Smooth muscle cell (in vitro differentiated cells): Measurements from ENCODE around the gene SHC3. TPM values are rescaled to one million over a fixed set of nuclear protein-coding genes. Genes with fewer than 3 reads are reported as not detected.

Experiments used
- DNase-seq: peaks from one replicate; lab custom pipeline; 2025; ENCODE audit not compliant: unreplicated experiment; lab: John Stamatoyannopoulos, UW
- H2AFZ ChIP-seq: fragments of 200-600 bp; sonication (generic); 2 replicates; pipeline ENCODE4 v1.6.0; 2016; ENCODE audit warnings: antibody characterized with exemption, low read depth, mild to moderate bottlenecking
- H3F3A ChIP-seq: fragments of 200-600 bp; sonication (generic); 2 replicates; pipeline ENCODE4 v1.6.0; 2017; ENCODE audit warnings: antibody characterized with exemption, low read depth
- H3K27ac ChIP-seq: fragments of 200-600 bp; sonication (generic); 2 replicates; pipeline ENCODE4 v1.5.1; 2016; ENCODE audit warnings: low read depth, mild to moderate bottlenecking
- H3K27me3 ChIP-seq: fragments of 200-600 bp; sonication (generic); 2 replicates; pipeline ENCODE4 v1.6.1; 2016; ENCODE audit warnings: low read depth, mild to moderate bottlenecking
- H3K36me3 ChIP-seq: fragments of 200-600 bp; sonication (generic); 2 replicates; pipeline ENCODE4 v1.5.1; 2016; ENCODE audit warnings: low read depth
- H3K4me1 ChIP-seq: fragments of 200-600 bp; sonication (generic); 2 replicates; pipeline ENCODE4 v1.5.1; 2016; ENCODE audit warnings: low read depth
- H3K4me2 ChIP-seq: fragments of 200-600 bp; sonication (generic); 2 replicates; pipeline ENCODE4 v1.6.0; 2016; ENCODE audit warnings: mild to moderate bottlenecking
- H3K4me3 ChIP-seq: fragments of 200-600 bp; sonication (generic); 2 replicates; pipeline ENCODE4 v1.5.1; 2016; ENCODE audit warnings: mild to moderate bottlenecking
- H3K79me2 ChIP-seq: fragments of 200-600 bp; sonication (generic); 2 replicates; pipeline ENCODE4 v1.6.0; 2016; ENCODE audit warnings: low read depth, mild to moderate bottlenecking
- H3K9ac ChIP-seq: fragments of 200-600 bp; sonication (generic); 2 replicates; pipeline ENCODE4 v1.6.0; 2016; ENCODE audit warnings: low read depth
- H3K9me3 ChIP-seq: fragments of 200-600 bp; sonication (generic); replicated peaks from 2 replicates; pipeline ENCODE4 v1.5.1; 2016; ENCODE audit warnings: low read depth
- H4K20me1 ChIP-seq: fragments of 200-600 bp; sonication (generic); 2 replicates; pipeline ENCODE4 v1.6.0; 2016; ENCODE audit warnings: low read depth
- WGBS: methylation state at CpG from one replicate; pipeline ENCODE4 v1.1.7; 2016; ENCODE audit warnings: low lambda C conversion rate; 5-methylcytosine and 5-hydroxymethylcytosine counted together
- polyA plus RNA-seq: library from polyadenylated mRNA; unstranded; fragments of >200 nt; fragmentation: Nextera tagmentation; extraction: Ambion mirVana; gene quantifications from 2 replicates; pipeline ENCODE4 v1.2.1, GENCODE V29; 2016
- total RNA-seq: library from RNA; depleted of rRNA; stranded (reverse); fragments of >200 nt; gene quantifications from 2 replicates; pipeline ENCODE4 v1.2.3, GENCODE V29; 2014
- TF ChIP-seq, protein P1 (sequence below): fragments of 200-600 bp; sonication (generic); IDR thresholded peaks from 2 replicates; pipeline ENCODE4 v1.5.1; 2017; ENCODE audit warnings: borderline replicate concordance, mild to moderate bottlenecking, antibody characterized with exemption; ENCODE audit not compliant: insufficient read depth, poor library complexity, severe bottlenecking

Gene SHC3
- total and polyA plus RNA-seq, 2 experiments from 2014 or later, result 0.38 to 0.67 TPM

DNA sequence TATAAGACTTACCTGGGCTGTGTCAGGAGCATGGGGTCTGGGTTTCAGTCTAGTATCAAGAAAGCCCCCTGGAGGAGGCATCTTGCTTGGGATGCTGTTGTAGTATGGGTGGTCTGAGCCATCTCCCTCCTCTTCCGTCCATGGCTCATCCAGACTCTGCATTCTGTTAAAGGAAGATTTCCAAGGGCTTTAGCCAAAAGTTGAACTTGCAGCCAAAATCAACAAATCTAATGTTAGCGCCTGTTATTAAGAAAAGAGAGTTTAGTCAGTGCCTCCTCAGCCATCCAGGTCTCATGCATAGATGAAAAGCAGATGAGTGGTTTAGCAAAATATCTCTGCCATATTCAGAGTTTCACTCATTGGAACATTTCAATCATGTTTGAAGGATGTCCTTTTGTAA is 131.8 kb downstream of the SHC3 start:
- WGBS, result 89% methylated on average over 2 of the region's 2 CpGs
- TF ChIP-seq, protein P1, sequence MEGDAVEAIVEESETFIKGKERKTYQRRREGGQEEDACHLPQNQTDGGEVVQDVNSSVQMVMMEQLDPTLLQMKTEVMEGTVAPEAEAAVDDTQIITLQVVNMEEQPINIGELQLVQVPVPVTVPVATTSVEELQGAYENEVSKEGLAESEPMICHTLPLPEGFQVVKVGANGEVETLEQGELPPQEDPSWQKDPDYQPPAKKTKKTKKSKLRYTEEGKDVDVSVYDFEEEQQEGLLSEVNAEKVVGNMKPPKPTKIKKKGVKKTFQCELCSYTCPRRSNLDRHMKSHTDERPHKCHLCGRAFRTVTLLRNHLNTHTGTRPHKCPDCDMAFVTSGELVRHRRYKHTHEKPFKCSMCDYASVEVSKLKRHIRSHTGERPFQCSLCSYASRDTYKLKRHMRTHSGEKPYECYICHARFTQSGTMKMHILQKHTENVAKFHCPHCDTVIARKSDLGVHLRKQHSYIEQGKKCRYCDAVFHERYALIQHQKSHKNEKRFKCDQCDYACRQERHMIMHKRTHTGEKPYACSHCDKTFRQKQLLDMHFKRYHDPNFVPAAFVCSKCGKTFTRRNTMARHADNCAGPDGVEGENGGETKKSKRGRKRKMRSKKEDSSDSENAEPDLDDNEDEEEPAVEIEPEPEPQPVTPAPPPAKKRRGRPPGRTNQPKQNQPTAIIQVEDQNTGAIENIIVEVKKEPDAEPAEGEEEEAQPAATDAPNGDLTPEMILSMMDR, result no peak

DNA sequence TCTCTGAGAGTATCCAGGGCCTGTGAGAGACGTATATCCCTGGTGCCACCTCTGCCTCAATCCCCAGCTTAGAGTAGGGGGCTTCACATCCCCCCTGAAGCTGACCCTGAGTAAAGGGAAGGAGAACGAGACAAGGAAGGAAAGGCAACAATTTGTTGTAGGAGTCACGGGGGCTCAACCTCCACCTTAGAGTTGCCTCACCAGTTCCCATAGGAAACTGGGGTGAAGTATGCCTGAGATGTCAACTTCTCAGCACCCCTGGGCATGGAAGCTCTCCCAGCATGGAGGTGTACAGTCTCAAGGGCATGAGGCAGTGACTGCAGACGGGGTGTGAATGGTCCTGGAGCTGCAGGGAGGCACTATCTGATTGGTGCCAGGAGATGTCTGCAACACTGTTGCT is 133.7 kb downstream of the SHC3 start:
- H3K9me3 ChIP-seq, result no peaks in the 10 kb centered on the region
- H3K36me3 ChIP-seq, result no peaks in the 10 kb centered on the region
- no peak for DNase-seq
- no peak overlapping the region for H3K9ac ChIP-seq
- H3K27me3 ChIP-seq, result no peaks in the 10 kb centered on the region
- no peak overlapping the region for H3K4me3 ChIP-seq
- H3K79me2 ChIP-seq, result no peaks in the 10 kb centered on the region
- H4K20me1 ChIP-seq, result no peaks in the 10 kb centered on the region
- H3K4me2 ChIP-seq, result no peak overlapping the region
- no peaks in the 10 kb centered on the region for H3K4me1 ChIP-seq
- no peaks in the 10 kb centered on the region for H3F3A ChIP-seq
- TF ChIP-seq, protein P1, result no peak
- WGBS, result 93% methylated on average over 4 of the region's 4 CpGs
- no peak overlapping the region for H3K27ac ChIP-seq
- no peak overlapping the region for H2AFZ ChIP-seq

More for the DNA sequence above, 131.8 kb downstream of the SHC3 start:
- no peak overlapping the region for H3K4me2 ChIP-seq
- no peaks in the 10 kb centered on the region for H3K27me3 ChIP-seq
- no peaks in the 10 kb centered on the region for H3K36me3 ChIP-seq
- no peaks in the 10 kb centered on the region for H3K79me2 ChIP-seq
- H4K20me1 ChIP-seq, result no peaks in the 10 kb centered on the region
- no peak for DNase-seq
- no peaks in the 10 kb centered on the region for H3K9me3 ChIP-seq
- no peak overlapping the region for H3K4me3 ChIP-seq
- H3K9ac ChIP-seq, result no peak overlapping the region
- no peaks in the 10 kb centered on the region for H3K4me1 ChIP-seq
- no peaks in the 10 kb centered on the region for H3F3A ChIP-seq
- no peak overlapping the region for H2AFZ ChIP-seq
- H3K27ac ChIP-seq, result no peak overlapping the region

DNA sequence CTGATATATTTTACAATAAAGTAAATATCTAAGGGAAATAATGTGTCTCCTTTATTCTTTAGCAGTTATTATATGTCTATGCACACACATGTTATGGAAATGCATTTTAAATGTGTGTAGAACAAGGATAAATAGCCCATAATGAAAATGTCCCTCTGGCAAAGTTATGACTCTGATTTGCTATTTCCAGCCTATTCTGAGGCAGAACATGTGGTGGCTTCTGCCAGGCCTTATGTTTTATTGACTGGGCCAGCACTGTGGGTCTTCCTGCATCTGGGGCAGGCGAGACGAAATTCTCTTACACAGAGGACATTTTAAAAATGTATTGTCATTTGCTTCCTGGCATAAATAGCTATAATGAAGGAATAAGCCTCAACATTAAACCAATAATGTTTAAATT is 134.5 kb downstream of the SHC3 start:
- Histone ChIP-seq H3K36me3 (no peaks in the 10 kb centered on the region), H3K4me1 (no peaks in the 10 kb centered on the region), H3F3A (no peaks in the 10 kb centered on the region), H3K9me3 (no peaks in the 10 kb centered on the region), H3K27me3 (no peaks in the 10 kb centered on the region), H3K4me2 (no peak overlapping the region), H3K4me3 (no peak overlapping the region), H3K9ac (no peak overlapping the region), H4K20me1 (no peaks in the 10 kb centered on the region), H2AFZ (no peak overlapping the region), H3K27ac (no peak overlapping the region), H3K79me2 (no peaks in the 10 kb centered on the region)
- no peak for DNase-seq
- TF ChIP-seq, protein P1, result no peak
- WGBS, result 90% methylated on average over 2 of the region's 2 CpGs

DNA sequence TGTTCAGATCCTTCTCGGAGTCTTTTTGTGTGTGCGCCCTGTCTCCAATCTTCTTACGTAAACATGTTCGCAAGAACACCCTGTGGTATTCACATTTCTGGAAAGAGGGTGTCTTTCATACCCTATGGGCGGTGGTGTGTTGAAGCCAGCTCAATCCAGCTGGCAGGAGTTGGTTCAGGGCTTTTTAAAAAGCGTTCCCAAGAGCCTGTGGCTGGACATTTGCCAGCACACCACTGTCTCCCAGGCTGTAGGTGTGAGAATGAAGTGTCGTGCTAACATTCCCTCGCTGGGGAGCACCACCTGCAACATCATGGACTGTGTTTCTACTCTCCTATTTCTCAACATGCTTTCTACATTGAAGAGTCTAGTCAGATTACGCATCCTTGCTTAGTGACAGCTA is 135.6 kb downstream of the SHC3 start:
- DNase-seq, result no peak
- TF ChIP-seq, protein P1, result no peak
- Histone ChIP-seq H4K20me1 (no peaks in the 10 kb centered on the region), H3K9me3 (no peaks in the 10 kb centered on the region), H3K79me2 (no peaks in the 10 kb centered on the region), H2AFZ (no peak overlapping the region), H3K9ac (no peak overlapping the region), H3F3A (no peaks in the 10 kb centered on the region), H3K4me3 (no peak overlapping the region), H3K4me2 (no peak overlapping the region), H3K36me3 (no peaks in the 10 kb centered on the region), H3K27me3 (no peaks in the 10 kb centered on the region), H3K27ac (no peak overlapping the region), H3K4me1 (no peaks in the 10 kb centered on the region)
- WGBS, result 93% methylated on average over 9 of the region's 9 CpGs
